GM19023 (cell line): ENCODE data around the gene ZNF384.
"Not testable (repeated sequence)": the region's sequence is repeated elsewhere in the genome, so short reads cannot be mapped to it uniquely, and the experiment has no call there.

ENCODE experiments used
- ATAC-seq: cut with Tn5 transposase; IDR thresholded peaks from one replicate; pipeline ENCODE4 v1.9.1; 2021; ENCODE audit warnings: mild to moderate bottlenecking, moderate library complexity; ENCODE audit not compliant: unreplicated experiment

Gene ZNF384

GRCh38 chr12:6688999-6689882 lies at the start of gene ZNF384:
Gene ZNF384, minus strand, starts transcription at chr12:6689375. Its CDS starts 9,855 bp downstream, at chr12:6679520.
- ATAC-seq: peak; percentile 80

DNA sequence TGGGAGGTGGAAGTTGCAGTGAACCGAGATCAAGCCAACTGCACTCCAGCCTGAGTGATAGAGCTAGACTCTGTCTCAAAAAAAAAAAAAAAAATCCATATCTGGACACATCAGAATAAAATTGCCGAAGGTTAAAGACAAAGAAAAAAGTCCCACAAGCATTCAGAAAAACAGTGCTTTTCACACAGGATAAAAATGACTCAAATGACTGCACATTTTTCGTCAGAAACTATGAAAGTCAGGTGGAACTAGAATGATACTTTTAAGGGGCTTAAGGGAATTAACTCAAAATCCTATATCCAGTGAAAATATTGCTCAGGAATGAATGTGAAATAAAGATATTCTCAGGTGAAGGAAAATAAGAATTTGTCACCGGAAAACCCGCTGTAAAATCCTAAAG lies 47.6 kb upstream of the ZNF384 start:
- no peak for ATAC-seq

- no peak for ATAC-seq
Observed at GRCh38 chr12:6735448-6736191, 46.4 kb upstream of the ZNF384 start.

DNA sequence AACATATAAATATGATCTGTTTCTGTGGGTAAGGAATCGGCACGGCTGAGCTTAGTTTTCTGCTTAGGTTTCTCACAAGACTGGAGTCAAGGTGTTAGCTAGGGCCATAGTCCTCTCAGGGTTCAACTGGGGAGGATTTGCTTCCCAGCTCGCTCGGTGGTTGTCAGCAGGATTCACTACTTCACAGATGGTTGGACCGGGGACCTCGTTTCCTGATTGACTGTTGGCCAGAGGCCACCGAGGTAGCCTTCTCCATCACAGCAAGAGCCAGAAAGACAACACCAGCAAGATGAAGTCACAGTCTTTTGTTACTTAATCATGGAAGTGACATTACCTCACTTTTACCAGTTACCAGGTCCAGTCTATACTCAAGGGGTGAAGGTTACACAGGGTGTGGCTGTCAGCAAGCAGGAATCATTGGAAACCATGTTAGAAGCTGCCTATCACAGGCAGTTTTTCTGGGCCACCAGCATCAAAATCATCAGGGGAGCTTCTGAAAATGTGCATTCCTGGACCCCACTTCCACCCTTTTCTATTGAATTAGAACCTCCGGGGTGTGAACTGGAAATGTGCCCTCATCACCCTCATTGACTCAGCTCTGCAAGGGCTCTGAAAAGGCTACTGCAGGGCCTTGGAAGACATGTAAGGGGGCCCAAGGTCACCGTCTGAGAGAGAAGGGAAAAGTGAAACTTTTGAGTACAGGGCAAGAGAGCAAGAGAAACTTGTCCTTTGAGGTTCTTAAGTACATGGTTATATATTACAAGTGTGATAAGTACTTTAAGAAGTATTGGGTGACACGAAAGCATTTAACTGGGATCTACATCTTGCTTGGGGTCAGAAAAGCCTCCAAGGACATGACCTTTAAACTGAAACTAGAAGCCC lies 45.6 kb upstream of the ZNF384 start:
- no peak for ATAC-seq

DNA sequence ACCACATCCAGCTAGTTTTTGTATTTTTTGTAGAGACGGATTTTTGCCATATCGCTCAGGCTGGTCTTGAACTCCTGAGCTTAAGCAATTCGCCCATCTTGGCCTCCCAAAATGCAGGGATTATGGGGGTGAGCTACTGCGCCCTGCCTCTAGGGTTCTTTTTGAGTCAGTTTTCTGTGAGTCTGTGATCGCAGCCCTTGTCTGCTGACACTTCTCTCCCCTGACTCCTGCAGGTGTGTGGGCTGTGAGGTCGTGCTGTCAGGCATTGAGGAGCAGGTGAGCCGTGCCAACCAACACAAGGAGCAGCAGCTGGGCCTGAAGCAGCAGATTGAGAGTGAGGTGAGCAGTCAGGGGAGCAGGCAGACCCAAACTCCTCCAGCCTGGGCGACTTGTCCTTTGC lies 41.0 kb upstream of the ZNF384 start:
- ATAC-seq: no peak

- ATAC-seq: no peak
Observed at GRCh38 chr12:6729186-6729585, 40.0 kb upstream of the ZNF384 start.

GRCh38 chr12:6725350-6725749 lies 36.2 kb upstream of the ZNF384 start:
- no peak for ATAC-seq

DNA sequence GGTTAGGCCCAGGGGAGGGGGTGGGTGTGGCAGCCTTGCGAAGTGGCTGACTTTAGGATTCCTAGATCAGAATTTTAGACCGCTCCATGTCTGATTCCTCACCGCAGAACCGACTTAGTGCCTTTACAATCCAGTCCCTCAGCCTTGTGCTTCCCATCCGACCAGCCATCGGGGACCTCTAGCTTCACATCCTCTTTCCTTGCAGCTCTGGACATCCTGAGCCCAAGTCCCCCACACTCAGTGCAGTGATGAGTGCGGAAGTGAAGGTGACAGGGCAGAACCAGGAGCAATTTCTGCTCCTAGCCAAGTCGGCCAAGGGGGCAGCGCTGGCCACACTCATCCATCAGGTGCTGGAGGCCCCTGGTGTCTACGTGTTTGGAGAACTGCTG lies 35.2 kb upstream of the ZNF384 start:
- ATAC-seq: peak; percentile 16

- peak; percentile 94 for ATAC-seq
Observed at GRCh38 chr12:6723607-6724408, 34.6 kb upstream of the ZNF384 start, which contains the start of gene COPS7A. Gene COPS7A, plus strand, starts transcription at chr12:6724046. Its CDS starts 611 bp downstream, at chr12:6724657.

DNA sequence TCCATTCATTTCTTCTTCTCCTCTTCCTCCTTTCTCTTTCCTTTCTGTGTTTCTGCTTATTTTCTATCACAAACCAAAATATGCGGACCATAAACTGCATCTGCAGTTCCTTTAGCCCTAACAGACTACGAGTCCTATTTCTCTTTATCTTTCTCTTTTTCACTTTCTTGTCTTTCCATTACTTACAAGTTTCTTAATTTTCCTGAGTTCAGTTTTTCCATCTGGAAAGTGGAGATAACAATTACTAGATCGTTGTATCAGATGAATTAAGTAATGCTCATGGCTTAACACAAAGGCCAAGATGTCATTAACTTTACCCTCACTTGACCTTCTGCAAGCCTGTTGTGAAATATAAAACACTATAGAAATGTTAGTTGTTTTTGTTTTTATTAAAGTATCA lies 33.7 kb upstream of the ZNF384 start:
- no peak for ATAC-seq

DNA sequence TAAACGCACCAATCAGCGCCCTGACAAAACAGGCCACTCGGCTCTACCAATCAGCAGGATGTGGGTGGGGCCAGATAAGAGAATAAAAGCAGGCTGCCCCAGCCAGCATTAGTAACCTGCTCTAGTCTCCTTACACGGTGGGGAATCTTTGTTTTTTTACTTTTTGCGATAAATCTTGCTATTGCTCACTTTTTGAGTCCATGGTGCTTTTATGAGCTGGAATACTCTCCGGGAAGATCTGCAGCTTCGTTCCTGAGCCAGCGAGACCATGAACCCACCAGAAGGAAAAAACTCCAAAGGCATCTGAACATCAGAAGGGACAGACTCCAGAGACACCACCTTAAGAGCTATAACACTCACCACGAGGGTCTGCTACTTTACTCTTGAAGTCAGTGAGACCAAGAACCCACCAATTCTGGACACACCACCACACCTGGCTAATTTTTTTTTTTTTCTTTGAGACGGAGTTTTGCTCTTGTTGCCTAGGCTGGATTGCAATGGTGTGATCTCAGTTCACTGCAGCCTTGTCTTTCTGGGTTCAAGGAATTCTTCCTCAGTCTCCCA lies 27.8 kb upstream of the ZNF384 start:
- ATAC-seq: no peak

GRCh38 chr12:6716031-6716873 lies 27.1 kb upstream of the ZNF384 start:
- not testable (repeated sequence) for ATAC-seq

DNA sequence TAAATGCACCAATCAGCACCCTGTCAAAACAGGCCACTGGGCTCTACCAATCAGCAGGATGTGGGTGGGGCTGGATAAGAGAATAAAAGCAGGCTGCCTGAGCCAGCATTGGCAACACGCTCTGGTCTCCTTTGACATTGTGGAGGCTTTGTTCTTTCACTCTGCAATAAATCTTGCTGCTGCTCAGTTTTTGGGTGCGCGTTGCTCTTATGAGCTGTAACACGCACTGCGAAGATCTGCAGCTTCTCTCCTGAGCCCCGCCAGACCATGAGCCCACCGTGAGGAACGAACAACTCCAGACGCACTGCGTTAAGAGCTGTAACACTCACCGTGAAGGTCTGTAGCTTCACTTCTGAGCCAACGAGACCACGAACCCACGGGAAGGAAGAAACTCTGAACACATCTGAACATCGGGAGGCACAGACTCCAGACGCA lies 19.8 kb upstream of the ZNF384 start:
- ATAC-seq: no peak

- ATAC-seq: not testable (repeated sequence)
Observed at GRCh38 chr12:6708351-6708750, 19.2 kb upstream of the ZNF384 start.

GRCh38 chr12:6703631-6704030 lies 14.5 kb upstream of the ZNF384 start:
- ATAC-seq: no peak

- ATAC-seq: no peak
Observed at GRCh38 chr12:6701078-6701768, 12.0 kb upstream of the ZNF384 start.

DNA sequence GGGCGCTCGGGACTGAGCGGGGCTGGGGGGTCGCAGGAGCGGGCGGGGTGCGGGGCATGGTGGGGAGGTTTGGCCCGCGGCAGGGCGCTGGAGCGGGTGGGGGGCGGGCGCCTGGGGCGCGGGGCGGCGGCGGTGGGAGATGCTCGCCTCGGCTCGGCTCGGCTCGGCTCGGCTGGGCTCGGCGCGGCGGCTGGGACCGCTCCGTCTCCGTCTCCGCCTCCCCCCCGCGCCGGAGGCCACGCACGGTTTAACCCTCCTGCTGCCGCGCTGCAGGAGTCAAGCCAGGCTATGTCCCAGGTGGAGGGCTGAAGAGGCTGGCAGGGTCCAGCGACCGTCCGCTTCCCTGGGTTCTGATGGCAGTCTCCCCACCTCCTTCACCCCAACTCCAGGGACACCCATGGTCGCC lies 11.5 kb upstream of the ZNF384 start, which contains the start of gene PIANP:
Gene PIANP (minus strand): TSS at position 170 of the 406 bp plus-strand sequence. CDS start 2,754 bp downstream, outside the sequence.
- no peak for ATAC-seq

- no peak for ATAC-seq
Observed at GRCh38 chr12:6699989-6700645, 10.9 kb upstream of the ZNF384 start.
